Small intestine (tissue), 7 donors: Measurements from ENCODE around the gene SYNM. TPM values are rescaled to one million over a fixed set of nuclear protein-coding genes. Genes with fewer than 3 reads are reported as not detected.
"Not testable (repeated sequence)": the region's sequence is repeated elsewhere in the genome, so short reads cannot be mapped to it uniquely, and the experiment has no call there.

ENCODE experiments used
- DNase-seq, 2 donors: peaks; one replicate each; pipeline versions ENCODE4 v3.0.0 to v3.0.0-alpha.2; 2013
- FAIRE-seq: peaks from 2 replicates; lab custom pipeline; 2012; peaks lifted over from hg19 to GRCh38; lab: Jason Lieb, UNC
- H3K27ac ChIP-seq, 3 donors: one replicate each; pipeline ENCODE4 v1.5.1; 2013; ENCODE audit warnings: low read length in 2 of 3, mild to moderate bottlenecking in 2 of 3, control low read depth in 1 of 3, inconsistent platforms in 1 of 3, low read depth in 1 of 3, moderate library complexity in 1 of 3
- H3K27me3 ChIP-seq, 3 donors: one replicate each; pipeline ENCODE4 v1.6.1; 2013; ENCODE audit warnings: low read length in 3 of 3, inconsistent platforms in 1 of 3; ENCODE audit not compliant: control insufficient read depth in 3 of 3, insufficient read depth in 3 of 3
- H3K36me3 ChIP-seq, 3 donors: one replicate each; pipeline ENCODE4 v1.6.1; 2013; ENCODE audit warnings: low read length in 3 of 3, inconsistent platforms in 1 of 3, low read depth in 1 of 3, mild to moderate bottlenecking in 1 of 3, moderate library complexity in 1 of 3; ENCODE audit not compliant: control insufficient read depth in 3 of 3, insufficient read depth in 2 of 3
- H3K4me1 ChIP-seq, 3 donors: one replicate each; pipeline ENCODE4 v1.6.1; 2013; ENCODE audit warnings: low read length in 2 of 3, inconsistent platforms in 1 of 3, low read depth in 1 of 3, mild to moderate bottlenecking in 1 of 3, moderate library complexity in 1 of 3; ENCODE audit not compliant: control insufficient read depth in 3 of 3, insufficient read depth in 2 of 3
- H3K4me3 ChIP-seq, 3 donors: one replicate each; pipeline ENCODE4 v1.5.1; 2013; ENCODE audit warnings: low read length in 3 of 3, control low read depth in 1 of 3, inconsistent platforms in 1 of 3, low read depth in 1 of 3, mild to moderate bottlenecking in 1 of 3, moderate library complexity in 1 of 3
- H3K9me3 ChIP-seq, 2 donors: one replicate each; pipeline ENCODE4 v1.6.1; 2013; ENCODE audit warnings: low read depth in 1 of 2, low read length in 1 of 2; ENCODE audit not compliant: control insufficient read depth in 2 of 2, insufficient read depth in 1 of 2
- WGBS, 3 donors: extraction: QIAGEN DNeasy Blood & Tissue Kit; methylation state at CpG; one replicate each; pipeline ENCODE4 v1.1.7; 2013; 5-methylcytosine and 5-hydroxymethylcytosine counted together
- polyA plus RNA-seq, 4 donors: library from polyadenylated mRNA; stranded (reverse) in 3 of 4; unstranded in 1 of 4; fragments of 200-250 nt in 3 of 4; fragments of 120-200 nt in 1 of 4; gene quantifications; one replicate each; pipeline versions ENCODE4 v1.2.1 to v1.2.3, GENCODE V29; 2013
- donor health status: healthy with polysubstance abuse.
- donor health status: control.
- donor health status: control.
- donor health status: Bipolar disorder and iron deficiency.
- donor health status: healthy.

SYNM gene
- polyA plus RNA-seq, 4 donors, result 2.9 to 18.1 (median 3.3) TPM

DNA sequence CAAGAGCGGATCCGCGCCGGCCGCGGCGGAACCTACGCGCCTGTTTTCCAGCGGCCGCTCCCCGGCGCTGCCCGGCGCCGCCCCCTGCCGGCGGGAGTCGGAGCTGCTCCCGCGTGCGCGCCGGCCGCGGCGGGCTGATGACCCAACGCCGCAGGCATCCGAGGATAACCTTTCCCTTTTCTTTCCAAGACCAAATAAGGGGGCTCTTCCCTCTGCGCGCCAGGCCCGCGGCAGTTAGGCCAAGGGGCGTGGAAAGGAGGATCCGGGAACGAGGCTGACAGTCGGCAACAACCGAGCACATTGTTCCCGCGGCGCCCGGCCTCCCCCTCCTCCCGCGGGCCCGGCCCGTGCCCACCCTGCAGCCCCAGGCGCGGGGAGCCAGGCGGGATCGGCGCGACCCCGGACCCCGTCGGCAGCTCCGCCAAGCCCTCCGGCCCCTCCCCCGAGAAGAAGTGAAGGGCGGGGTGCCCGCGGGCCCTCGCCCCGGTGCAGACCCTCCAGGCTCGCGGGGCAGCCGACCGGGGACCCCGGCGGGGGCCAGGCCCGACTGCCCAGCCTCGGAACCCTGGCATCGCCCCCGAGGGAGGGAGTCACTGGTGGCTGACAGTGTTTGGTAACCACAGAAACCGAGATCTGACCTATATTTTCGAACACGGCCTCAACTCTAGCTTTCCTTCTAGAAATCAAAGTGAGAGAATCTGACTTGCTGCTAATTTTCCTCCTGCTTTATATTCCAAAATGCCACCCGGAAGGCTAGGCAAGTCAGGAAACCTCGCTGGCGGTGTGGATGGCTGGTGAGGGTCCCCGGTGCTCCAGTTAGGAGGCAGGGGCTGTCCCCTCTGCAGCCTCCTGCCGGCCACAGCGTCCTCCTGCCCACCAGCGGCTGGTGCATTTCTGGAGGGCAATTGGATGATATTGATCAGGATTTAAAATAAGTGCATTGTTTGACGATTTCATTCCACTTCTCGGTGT is 45.6 kb upstream of the SYNM start:
- H3K27me3 ChIP-seq, result peaks cover 4 to 46% (median 6%) of the 10 kb centered on the region in 3 donors
- WGBS, 3 donors, result 5 to 10% (median 6%) methylated on average over 53 to 86 of the region's 86 CpGs
- FAIRE-seq, result no peak

DNA sequence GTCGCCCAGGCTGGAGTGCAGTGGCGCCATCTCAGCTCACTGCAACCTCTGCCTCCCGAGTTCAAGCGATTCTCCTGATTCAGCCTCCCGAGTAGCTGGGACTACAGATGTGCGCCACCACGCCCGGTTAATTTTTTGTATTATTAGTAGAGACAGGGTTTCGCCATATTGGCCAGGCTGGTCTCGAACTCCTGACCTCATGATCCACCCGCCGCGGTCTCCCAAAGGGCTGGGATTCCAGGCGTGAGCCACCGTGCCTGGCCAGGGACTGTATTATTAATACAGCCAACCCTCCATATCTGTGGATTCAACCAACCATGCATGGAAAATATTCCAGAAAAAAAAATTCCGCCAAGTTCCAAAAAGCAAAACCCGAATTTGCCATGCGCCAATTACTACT is 44.7 kb upstream of the SYNM start:
- not testable (repeated sequence) for H3K9me3 ChIP-seq, DNase-seq, H3K36me3 ChIP-seq, FAIRE-seq, H3K27ac ChIP-seq, H3K4me3 ChIP-seq, H3K4me1 ChIP-seq
- H3K27me3 ChIP-seq, result peaks cover 4 to 46% (median 6%) of the 10 kb centered on the region in 3 donors
- WGBS, 3 donors, result 93 to 97% (median 94%) methylated on average over 18 of the region's 18 CpGs

More for the DNA sequence above, 45.6 kb upstream of the SYNM start:
- peak; percentile 27 to 82 for DNase-seq
- Histone ChIP-seq H3K4me1 (no peaks in the 10 kb centered on the region), H3K36me3 (no peaks in the 10 kb centered on the region), H3K4me3 (peak overlapping the region in 2 of 3 donors; percentile 14 to 27), H3K27ac (peak overlapping the region in 2 of 3 donors; percentile 43 to 44), H3K9me3 (no peaks in the 10 kb centered on the region)

DNA sequence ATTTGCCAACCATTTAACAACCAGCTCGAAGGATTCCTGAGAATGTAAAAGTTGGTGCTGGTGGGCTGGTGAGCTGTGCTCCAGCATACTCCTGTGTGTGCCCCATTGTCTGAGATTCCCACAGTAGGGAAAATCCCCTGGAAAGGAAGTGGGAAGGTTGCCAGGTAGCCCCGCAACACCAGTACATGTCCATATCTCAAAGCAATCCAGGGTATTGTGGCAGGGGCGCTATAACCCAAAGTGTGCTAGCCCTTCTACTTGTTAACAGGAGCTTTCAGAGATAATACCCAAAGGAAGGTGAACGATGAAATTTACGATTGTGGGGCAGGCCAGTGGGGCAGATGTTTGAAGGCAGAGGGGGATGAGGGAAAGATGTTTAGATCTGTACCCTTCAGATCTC is 42.7 kb upstream of the SYNM start:
- H3K4me1 ChIP-seq, result no peaks in the 10 kb centered on the region
- H3K4me3 ChIP-seq, result no peak overlapping the region
- H3K36me3 ChIP-seq, result no peaks in the 10 kb centered on the region
- H3K27ac ChIP-seq, result no peak overlapping the region
- DNase-seq (no peak), FAIRE-seq (no peak)
- peaks cover 0 to 2% of the 10 kb centered on the region in 2 donors for H3K9me3 ChIP-seq
- peaks cover 3 to 41% (median 4%) of the 10 kb centered on the region in 3 donors for H3K27me3 ChIP-seq
- WGBS, 3 donors, result 26 to 68% (median 54%) methylated on average over 5 of the region's 5 CpGs

DNA sequence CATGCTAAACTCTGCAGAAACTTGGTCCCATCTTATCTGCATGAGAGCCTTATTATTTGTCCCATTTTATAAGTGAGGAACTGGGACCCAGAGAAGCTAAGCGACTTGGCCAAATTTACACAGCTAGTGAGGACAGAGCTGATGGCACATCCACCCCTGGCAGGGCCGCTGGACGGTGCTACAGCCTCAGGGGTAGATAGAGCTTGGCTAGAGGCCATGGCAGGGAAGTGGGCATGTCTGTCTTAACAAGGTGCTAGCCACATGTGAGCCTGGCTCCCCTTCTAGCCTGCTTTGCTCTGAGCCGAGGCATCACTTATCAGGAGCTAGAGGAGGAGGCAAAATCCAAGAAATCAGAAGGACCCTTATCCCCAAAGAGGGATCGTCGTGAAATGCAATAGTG is 36.7 kb upstream of the SYNM start:
- no peaks in the 10 kb centered on the region for H3K36me3 ChIP-seq
- H3K4me3 ChIP-seq, result no peak overlapping the region
- H3K9me3 ChIP-seq, result peaks cover 0 to 2% of the 10 kb centered on the region in 2 donors
- FAIRE-seq, result no peak
- no peak for DNase-seq
- peaks cover 0 to 8% (median 0%) of the 10 kb centered on the region in 3 donors for H3K27me3 ChIP-seq
- no peaks in the 10 kb centered on the region for H3K4me1 ChIP-seq
- 72 to 78% (median 73%) methylated on average over 6 of the region's 6 CpGs for WGBS, 3 donors
- no peak overlapping the region for H3K27ac ChIP-seq

DNA sequence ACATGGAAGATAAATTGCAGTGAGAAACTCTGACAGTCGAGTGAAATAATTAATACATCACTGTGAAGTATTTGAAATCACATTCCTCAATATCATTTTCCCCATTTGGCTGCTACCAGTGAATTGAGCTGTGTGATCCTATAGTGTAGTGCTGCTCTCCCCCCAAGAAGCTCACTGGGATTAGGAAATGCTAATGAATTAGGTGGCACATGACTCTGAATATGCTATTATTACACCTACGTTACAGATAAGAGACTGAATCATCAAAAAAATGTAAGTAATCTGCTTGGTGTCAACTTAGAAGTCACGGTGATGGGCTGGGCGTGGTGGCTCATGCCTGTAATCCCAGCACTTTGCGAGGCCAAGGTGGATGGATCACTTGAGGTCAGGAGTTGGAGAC is 34.7 kb upstream of the SYNM start:
- 16 to 57% (median 44%) methylated on average over 5 of the region's 5 CpGs for WGBS, 3 donors
- H3K9me3 ChIP-seq, result peaks cover 0 to 2% of the 10 kb centered on the region in 2 donors
- H3K4me1 ChIP-seq, result no peaks in the 10 kb centered on the region
- DNase-seq, result no peak
- no peak overlapping the region for H3K27ac ChIP-seq
- no peak overlapping the region for H3K4me3 ChIP-seq
- H3K27me3 ChIP-seq, result peaks cover 0 to 2% (median 0%) of the 10 kb centered on the region in 3 donors
- no peaks in the 10 kb centered on the region for H3K36me3 ChIP-seq
- no peak for FAIRE-seq

DNA sequence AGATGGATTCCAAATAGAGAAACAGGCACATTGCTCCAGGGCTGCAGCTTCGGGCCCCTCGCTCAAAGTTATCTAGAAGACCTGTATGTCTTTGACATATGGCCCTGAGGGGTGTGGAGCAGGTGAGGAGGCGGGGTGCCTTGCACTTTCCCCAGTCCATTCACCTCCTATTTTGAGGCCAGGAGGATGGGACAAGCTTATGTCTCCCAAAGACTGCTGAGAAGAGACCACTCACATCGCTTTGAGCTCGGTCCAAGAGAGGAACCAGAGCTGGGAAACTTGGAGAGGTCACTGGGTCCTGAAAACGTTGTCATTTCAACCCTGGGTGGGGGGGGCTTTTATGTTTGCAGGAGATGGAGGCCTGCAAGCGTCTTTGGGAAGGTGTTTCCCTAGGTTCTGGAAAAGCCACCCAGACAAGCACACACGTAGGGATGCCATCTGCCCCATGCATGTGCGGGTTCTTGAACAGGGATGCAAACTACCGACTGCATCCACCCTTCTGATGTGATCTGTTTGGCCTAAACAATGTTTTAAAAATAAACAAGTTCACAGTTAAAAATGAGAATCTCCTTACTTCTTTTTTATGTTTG is 33.7 kb upstream of the SYNM start:
- H3K4me1 ChIP-seq, result no peaks in the 10 kb centered on the region
- no peak overlapping the region for H3K4me3 ChIP-seq
- DNase-seq (no peak), FAIRE-seq (no peak)
- WGBS, 3 donors, result 77 to 80% (median 77%) methylated on average over 10 of the region's 10 CpGs
- no peaks in the 10 kb centered on the region for H3K9me3 ChIP-seq
- no peak overlapping the region for H3K27ac ChIP-seq
- peaks cover 0 to 2% (median 0%) of the 10 kb centered on the region in 3 donors for H3K27me3 ChIP-seq
- no peaks in the 10 kb centered on the region for H3K36me3 ChIP-seq

DNA sequence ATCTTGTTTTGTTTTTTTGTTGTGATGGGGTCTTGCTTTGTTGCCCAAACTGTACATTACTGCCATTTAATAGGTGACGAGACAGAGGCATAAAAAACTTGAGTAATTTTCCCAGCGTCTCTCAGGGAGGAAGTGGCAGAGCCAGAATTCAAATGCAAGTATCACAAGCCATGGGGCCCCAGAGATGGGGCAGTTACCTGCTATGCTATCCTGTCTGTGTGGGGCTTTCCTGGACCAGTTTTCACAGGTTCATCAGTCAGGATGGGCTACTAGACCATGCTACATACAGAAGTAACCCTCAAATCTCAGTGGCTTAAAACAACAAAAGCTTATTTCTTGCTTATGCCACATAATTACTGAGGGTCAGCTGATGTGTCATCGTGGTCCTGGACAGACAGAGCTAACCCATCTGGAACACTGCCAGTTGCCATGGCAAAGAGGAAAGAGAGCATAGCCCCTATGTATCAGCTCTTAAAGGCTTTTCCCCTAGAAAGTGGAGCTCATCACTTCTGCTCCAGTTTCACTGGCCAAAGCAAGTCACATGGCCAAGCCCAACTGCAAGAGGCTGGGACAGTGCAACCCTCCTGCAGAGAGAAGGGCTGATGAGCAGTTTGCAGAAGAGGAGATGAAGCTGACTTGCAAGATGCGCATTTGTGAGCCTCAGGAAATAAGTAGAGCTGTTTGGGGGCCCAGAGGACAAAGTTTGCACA is 31.7 kb upstream of the SYNM start:
- H3K4me3 ChIP-seq, result no peak overlapping the region
- H3K4me1 ChIP-seq, result no peaks in the 10 kb centered on the region
- no peaks in the 10 kb centered on the region for H3K36me3 ChIP-seq
- FAIRE-seq (no peak), DNase-seq (no peak)
- H3K27me3 ChIP-seq, result peaks cover 0 to 2% (median 0%) of the 10 kb centered on the region in 3 donors
- H3K9me3 ChIP-seq, result no peaks in the 10 kb centered on the region
- H3K27ac ChIP-seq, result no peak overlapping the region
- WGBS, 3 donors, result 66 to 71% (median 66%) methylated on average over 4 of the region's 4 CpGs

DNA sequence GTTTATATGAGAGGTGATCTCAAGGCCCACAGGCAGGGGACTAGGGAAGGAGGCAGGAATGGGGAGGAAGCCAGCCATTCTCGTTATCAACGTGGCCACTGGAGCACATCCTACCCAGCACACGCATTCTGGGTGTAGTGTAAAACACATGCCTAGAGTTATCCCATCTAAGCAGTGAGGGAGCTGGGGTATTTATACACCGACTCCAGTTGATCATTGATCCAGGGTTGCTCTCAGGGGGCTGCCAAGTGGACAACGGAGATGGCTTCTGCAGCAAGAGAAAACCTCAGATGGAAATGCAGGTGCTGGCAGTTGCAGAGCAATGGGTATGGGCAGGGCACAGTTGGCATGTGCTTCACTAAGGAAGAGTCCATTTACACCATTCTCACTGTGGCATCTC is 30.4 kb upstream of the SYNM start:
- H3K27ac ChIP-seq, result no peak overlapping the region
- H3K27me3 ChIP-seq, result peaks cover 0 to 2% (median 0%) of the 10 kb centered on the region in 3 donors
- FAIRE-seq (no peak), DNase-seq (no peak)
- H3K9me3 ChIP-seq, result no peaks in the 10 kb centered on the region
- no peaks in the 10 kb centered on the region for H3K4me1 ChIP-seq
- H3K36me3 ChIP-seq, result no peaks in the 10 kb centered on the region
- WGBS, 3 donors, result 78 to 88% (median 78%) methylated on average over 5 of the region's 5 CpGs
- no peak overlapping the region for H3K4me3 ChIP-seq
